ENCODE results near the gene SEMA3D.

SEMA3D gene

GRCh38 chr7:85186521-85187241, at the start of gene SEMA3D:
Gene SEMA3D (minus strand): TSS chr7:85187056. CDS start chr7:85121891, 65,165 bp downstream.
- DNase-seq: peak; percentile 7

GRCh38 chr7:85234730-85235129, 47.9 kb upstream of the SEMA3D start:
- DNase-seq: no peak

- DNase-seq: no peak
These were observed 45.2 kb upstream of the SEMA3D start for GRCh38 chr7:85232068-85232467.

DNA sequence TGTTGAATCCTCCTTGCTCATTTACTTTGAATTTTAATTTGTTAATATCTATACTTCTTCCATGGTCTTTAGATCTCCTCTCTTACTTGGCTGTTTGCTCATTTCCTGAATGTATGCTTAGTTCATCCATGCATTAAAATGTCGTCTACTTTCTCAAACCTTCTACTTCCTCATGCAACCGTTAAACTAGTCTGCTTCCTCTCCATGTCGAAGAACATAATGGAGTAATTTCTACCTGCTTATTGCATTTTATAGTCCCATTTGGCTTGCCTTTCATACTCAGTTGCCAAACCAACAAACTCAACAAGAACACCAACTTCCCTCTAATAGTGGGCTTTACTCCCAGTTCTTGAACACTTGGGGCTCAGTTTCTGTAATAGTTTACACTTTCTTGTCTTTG, 43.8 kb upstream of the SEMA3D start:
- DNase-seq: no peak

GRCh38 chr7:85229544-85229943, 42.7 kb upstream of the SEMA3D start:
- DNase-seq: no peak

GRCh38 chr7:85226361-85227085, 39.7 kb upstream of the SEMA3D start:
- no peak for DNase-seq

DNA sequence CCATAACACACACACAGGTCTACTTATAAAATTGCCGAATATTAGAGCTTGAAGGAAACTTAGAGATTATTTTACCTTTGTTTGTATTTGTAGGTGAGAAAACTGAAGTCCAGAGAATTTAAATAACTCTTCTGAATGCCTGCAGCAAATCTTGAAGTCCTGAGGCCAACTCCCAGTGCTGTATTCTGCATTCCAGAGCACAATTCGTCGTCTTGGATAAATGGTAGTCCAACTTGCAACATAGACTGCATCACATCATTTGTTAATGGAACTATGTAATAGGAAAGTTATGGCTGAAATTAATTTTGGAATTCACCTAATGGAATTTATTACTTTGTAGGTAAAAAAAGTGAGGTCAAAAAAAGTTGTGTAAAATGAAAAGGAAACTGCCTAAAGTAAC, 37.3 kb upstream of the SEMA3D start:
- no peak for DNase-seq

- DNase-seq: no peak
These were observed 35.7 kb upstream of the SEMA3D start for GRCh38 chr7:85222522-85222921.

DNA sequence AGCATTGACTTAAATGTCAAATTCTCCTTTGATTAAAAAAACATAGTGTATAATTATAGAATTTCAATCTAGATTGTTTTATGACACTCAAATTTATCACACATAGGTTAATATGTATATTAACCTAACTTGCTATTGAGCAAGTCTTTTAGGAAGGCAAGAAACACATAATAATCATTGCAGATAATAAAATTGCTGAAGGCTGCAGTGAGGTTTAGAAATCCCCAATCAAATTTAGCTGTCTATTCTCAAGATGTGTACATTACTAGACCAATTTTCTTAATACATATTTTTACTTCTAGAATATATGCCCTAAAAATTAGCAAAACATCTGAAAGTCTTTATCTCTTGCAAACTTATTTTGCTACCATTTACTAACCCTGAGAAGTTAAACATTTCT, 34.9 kb upstream of the SEMA3D start:
- DNase-seq: no peak

DNA sequence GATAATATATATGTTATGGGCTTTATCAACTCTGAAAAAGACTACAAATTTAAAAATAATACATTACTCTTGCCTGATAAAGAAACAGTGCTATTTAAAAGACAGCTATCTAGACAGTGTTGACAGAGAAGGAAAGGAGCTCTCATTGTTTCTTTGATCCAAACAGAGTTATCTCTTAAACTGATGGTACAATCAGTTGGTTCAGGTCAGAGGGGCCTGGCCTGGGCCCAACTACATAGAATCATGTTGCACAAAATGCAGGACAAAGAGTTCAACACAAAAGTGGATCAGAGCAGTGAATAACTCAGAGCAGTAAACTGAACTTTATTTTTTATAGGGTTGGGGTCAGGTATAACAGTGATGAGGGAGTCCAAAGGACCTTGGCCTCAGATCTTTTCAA, 33.8 kb upstream of the SEMA3D start:
- no peak for DNase-seq

DNA sequence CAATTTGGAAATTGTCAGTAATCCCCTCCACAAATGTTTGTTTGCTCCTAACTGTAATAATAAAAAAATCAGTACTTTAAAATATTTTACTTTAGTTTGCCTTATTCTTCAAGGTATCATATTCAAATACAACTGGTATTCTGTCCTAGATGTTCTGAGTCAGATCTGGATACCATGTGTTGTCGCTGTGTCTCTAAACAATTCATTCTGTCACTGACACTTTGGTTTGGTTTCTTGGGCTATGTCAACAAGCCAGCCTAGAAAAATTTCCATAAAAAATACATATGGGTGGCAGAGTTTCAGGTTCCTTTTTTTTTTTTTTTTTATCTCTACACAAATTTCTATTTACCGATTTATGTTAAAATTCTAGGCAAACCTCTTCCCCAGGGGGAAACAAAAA, 33.2 kb upstream of the SEMA3D start:
- DNase-seq: no peak

- DNase-seq: no peak
These were observed 30.2 kb upstream of the SEMA3D start for GRCh38 chr7:85217085-85217484.

GRCh38 chr7:85215098-85215497, 28.2 kb upstream of the SEMA3D start:
- DNase-seq: no peak

DNA sequence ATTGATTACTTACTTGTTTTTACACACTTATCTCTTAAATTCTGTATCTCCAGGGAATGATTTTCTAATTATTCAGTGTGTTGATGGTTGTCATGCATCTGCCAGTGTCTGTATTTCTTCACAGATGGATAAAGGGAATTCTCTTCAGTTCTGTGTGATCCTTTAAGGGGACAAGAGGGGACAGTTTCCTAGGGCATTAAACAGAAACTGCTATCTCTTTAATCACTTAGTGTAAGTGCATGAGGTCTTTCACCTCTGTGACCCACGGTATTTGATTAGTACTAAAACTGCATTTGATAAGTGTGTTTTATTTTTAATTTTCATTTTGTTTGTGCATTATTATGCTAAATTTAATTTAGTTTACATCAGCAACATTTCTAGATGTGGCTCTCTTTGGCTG, 26.6 kb upstream of the SEMA3D start:
- DNase-seq: no peak

DNA sequence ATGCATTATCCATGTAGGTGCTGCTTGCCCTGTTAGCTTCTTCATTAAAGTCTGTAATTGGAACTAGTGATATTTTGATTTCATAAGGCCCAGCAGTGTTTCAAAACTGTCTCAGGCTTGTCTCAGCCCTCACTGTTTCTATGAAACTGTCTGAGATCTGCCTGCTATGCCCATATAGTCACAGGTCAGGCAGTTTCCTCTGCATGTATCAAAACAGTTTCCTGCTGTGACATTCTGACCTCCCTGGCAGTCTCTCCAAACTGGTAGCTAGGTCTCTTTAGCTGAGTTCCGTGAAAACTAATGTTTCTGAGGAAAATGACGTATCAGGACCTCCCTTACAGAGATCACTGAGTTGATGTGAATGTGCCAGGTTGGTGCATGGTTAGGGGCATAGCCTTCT, 18.9 kb upstream of the SEMA3D start:
- no peak for DNase-seq

DNA sequence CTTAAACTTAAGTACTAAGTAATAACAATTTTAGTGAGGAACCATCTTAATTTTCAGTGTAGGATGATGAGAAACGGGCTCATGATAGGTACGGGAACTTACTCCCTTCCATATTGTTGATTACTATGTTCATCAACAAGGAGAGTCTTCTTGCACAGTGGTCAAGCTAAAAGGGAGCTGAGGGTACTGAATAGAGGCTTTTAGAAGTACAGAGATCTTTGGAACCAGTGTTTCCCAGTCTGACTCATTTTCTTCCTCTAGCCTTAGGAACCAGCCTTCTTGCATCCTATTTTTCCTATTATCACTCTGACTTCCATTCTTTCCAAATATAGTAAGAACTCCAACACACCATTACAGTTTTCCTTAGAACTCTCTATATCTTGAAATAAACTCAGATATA, 17.6 kb upstream of the SEMA3D start:
- no peak for DNase-seq

- no peak for DNase-seq
These were observed 17.2 kb upstream of the SEMA3D start for GRCh38 chr7:85204061-85204460.

GRCh38 chr7:85201209-85201608, 14.4 kb upstream of the SEMA3D start:
- no peak for DNase-seq

DNA sequence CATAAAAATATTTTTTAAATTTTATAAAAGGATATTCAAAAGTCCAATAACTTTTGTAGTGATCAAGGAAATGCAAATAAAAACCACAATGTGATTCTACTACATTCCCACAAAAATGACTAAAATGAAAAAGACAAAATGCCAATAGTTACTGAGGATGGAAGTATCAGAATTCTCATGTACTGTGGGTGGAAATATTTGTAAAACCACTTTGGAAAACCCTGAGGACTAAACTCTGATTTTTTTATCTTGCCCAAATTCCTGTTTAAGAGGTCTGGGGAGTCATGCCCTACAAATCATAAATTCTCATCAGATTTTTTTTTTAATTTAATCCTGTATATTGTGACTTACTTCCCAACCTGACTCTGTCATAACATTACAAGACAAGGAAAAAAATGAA, 9.8 kb upstream of the SEMA3D start:
- DNase-seq: no peak

GRCh38 chr7:85191383-85191782, 4.5 kb upstream of the SEMA3D start:
- DNase-seq: no peak

GRCh38 chr7:85186083-85186520, 754 bp downstream of the SEMA3D start:
- no peak for DNase-seq

GRCh38 chr7:85185424-85186082, 1.3 kb downstream of the SEMA3D start:
- no peak for DNase-seq

- no peak for DNase-seq
These were observed 2.0 kb downstream of the SEMA3D start for GRCh38 chr7:85184599-85185423.

Data from GF-D8 (cell line).